Loucy (cell line): ENCODE results near the gene TOMM20.
A peak's percentile ranks its signal among the peaks of the same experiment; 100 is the strongest.

ENCODE experiments used
- H2AFZ ChIP-seq: fragments of 200-600 bp; sonication (generic); 2 replicates; pipeline ENCODE4 v1.6.0; 2016; ENCODE audit warnings: antibody characterized with exemption, mild to moderate bottlenecking, low read length, moderate library complexity
- H3F3A ChIP-seq: fragments of 200-600 bp; 2 replicates; pipeline ENCODE4 v1.6.0; 2016; ENCODE audit warnings: antibody characterized with exemption, low read depth, mild to moderate bottlenecking
- H3K27me3 ChIP-seq: fragments of 200-600 bp; sonication (generic); 2 replicates; pipeline ENCODE4 v1.6.1; 2014; ENCODE audit warnings: low read length, mild to moderate bottlenecking; ENCODE audit not compliant: insufficient read depth, poor library complexity, severe bottlenecking
- H3K36me3 ChIP-seq: fragments of 200-600 bp; sonication (generic); 2 replicates; pipeline ENCODE4 v1.6.1; 2016; ENCODE audit warnings: low read length; ENCODE audit not compliant: insufficient read depth
- H3K4me1 ChIP-seq: fragments of 200-600 bp; sonication (generic); 2 replicates; pipeline ENCODE4 v1.5.1; 2014; ENCODE audit warnings: low read length, mild to moderate bottlenecking; ENCODE audit not compliant: insufficient read depth, poor library complexity, severe bottlenecking
- H3K4me2 ChIP-seq: fragments of 200-600 bp; sonication (generic); 2 replicates; pipeline ENCODE4 v1.6.0; 2014; ENCODE audit warnings: antibody characterized with exemption, low read length, low read depth, mild to moderate bottlenecking; ENCODE audit not compliant: poor library complexity, severe bottlenecking
- H3K4me3 ChIP-seq: fragments of 200-600 bp; sonication (generic); 2 replicates; pipeline ENCODE4 v1.5.1; 2014; ENCODE audit warnings: low read length, mild to moderate bottlenecking, mixed read lengths; ENCODE audit not compliant: poor library complexity, severe bottlenecking
- H3K79me2 ChIP-seq: fragments of 200-600 bp; sonication (generic); 2 replicates; pipeline ENCODE4 v1.6.1; 2014; ENCODE audit warnings: low read length; ENCODE audit not compliant: insufficient read depth
- H3K9ac ChIP-seq: fragments of 200-600 bp; sonication (generic); 2 replicates; pipeline ENCODE4 v1.6.0; 2014; ENCODE audit warnings: mild to moderate bottlenecking, low read depth, low read length, moderate library complexity; ENCODE audit not compliant: poor library complexity, severe bottlenecking
- H3K9me2 ChIP-seq: fragments of 200-600 bp; sonication (generic); replicated peaks from 2 replicates; pipeline ENCODE4 v1.6.1; 2016; ENCODE audit warnings: low read depth, low read length, mixed read lengths
- H3K9me3 ChIP-seq: fragments of 200-600 bp; sonication (generic); 2 replicates; pipeline ENCODE4 v1.6.1; 2014; ENCODE audit warnings: mild to moderate bottlenecking, antibody characterized with exemption, low read length, low read depth; ENCODE audit not compliant: insufficient read depth
- H4K20me1 ChIP-seq: fragments of 200-600 bp; sonication (generic); 2 replicates; pipeline ENCODE4 v1.6.0; 2014; ENCODE audit warnings: antibody characterized with exemption, low read length, mild to moderate bottlenecking; ENCODE audit not compliant: insufficient read depth, poor library complexity, severe bottlenecking
- EZH2phosphoT487 ChIP-seq: fragments of 200-600 bp; IDR thresholded peaks from 2 replicates; pipeline ENCODE4 v1.6.1; 2018; ENCODE audit warnings: antibody characterized with exemption, mild to moderate bottlenecking, moderate library complexity, borderline replicate concordance
- TF ChIP-seq, protein P1 (sequence below): fragments of 200-600 bp; sonication (generic); conservative IDR thresholded peaks from 2 replicates; pipeline ENCODE4 v1.5.1; 2014; ENCODE audit warnings: mild to moderate bottlenecking, antibody characterized with exemption, low read length

Gene TOMM20

DNA sequence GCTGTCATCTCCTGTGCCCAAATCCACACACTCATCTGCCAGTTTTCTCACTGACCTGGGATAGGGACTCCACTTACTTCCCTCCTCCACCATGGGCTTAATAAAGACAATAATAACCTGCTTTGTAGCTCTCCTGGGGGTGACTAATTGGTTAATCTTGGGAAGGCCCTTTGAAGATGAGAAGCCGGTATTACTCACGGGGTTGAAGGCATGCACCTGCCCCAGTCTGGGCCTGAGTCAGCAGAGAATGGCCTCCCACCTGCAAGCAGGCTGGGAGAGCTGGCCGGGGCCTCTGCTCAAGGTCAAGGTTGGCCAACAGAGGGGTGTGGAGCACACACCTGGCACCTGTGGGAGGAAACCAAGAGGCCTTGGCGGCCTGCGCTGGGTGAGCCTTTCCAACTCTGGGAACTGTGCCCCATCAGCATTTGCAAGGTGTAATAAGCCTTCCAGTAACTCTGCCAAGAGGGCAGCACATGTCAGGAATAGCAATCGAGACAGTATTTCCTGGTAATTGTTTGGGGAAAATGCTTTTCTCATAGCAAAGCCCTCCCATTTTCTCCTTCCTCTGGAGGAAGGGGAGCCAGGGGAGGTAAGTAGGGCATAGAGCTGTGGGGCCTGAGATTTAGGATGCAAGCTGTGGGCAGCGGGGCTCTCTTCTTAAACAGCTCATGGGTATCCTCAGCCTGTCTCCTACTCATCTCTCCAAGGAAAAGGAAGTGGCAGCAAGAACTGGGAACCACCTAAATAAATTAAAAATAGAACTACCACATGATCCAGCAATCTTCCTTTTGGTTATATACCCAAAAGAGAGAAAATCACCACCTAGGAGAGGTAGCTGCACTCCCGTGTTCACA lies 49.0 kb downstream of the TOMM20 start:
- TF ChIP-seq EZH2phosphoT487 = no peak
- TF ChIP-seq, protein P1, sequence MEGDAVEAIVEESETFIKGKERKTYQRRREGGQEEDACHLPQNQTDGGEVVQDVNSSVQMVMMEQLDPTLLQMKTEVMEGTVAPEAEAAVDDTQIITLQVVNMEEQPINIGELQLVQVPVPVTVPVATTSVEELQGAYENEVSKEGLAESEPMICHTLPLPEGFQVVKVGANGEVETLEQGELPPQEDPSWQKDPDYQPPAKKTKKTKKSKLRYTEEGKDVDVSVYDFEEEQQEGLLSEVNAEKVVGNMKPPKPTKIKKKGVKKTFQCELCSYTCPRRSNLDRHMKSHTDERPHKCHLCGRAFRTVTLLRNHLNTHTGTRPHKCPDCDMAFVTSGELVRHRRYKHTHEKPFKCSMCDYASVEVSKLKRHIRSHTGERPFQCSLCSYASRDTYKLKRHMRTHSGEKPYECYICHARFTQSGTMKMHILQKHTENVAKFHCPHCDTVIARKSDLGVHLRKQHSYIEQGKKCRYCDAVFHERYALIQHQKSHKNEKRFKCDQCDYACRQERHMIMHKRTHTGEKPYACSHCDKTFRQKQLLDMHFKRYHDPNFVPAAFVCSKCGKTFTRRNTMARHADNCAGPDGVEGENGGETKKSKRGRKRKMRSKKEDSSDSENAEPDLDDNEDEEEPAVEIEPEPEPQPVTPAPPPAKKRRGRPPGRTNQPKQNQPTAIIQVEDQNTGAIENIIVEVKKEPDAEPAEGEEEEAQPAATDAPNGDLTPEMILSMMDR = no peak
- Histone ChIP-seq H2AFZ (no peak overlapping the region), H3K4me1 (peaks cover 38% of the 10 kb centered on the region), H3K9ac (peak overlapping the region; percentile 42), H3K4me3 (no peak overlapping the region), H4K20me1 (no peaks in the 10 kb centered on the region), H3K9me3 (no peaks in the 10 kb centered on the region), H3F3A (peaks cover 6% of the 10 kb centered on the region; the same call in 1 of the 2 replicates), H3K27me3 (no peaks in the 10 kb centered on the region), H3K36me3 (no peaks in the 10 kb centered on the region), H3K4me2 (no peak overlapping the region), H3K79me2 (no peaks in the 10 kb centered on the region), H3K9me2 (no peaks in the 10 kb centered on the region)

DNA sequence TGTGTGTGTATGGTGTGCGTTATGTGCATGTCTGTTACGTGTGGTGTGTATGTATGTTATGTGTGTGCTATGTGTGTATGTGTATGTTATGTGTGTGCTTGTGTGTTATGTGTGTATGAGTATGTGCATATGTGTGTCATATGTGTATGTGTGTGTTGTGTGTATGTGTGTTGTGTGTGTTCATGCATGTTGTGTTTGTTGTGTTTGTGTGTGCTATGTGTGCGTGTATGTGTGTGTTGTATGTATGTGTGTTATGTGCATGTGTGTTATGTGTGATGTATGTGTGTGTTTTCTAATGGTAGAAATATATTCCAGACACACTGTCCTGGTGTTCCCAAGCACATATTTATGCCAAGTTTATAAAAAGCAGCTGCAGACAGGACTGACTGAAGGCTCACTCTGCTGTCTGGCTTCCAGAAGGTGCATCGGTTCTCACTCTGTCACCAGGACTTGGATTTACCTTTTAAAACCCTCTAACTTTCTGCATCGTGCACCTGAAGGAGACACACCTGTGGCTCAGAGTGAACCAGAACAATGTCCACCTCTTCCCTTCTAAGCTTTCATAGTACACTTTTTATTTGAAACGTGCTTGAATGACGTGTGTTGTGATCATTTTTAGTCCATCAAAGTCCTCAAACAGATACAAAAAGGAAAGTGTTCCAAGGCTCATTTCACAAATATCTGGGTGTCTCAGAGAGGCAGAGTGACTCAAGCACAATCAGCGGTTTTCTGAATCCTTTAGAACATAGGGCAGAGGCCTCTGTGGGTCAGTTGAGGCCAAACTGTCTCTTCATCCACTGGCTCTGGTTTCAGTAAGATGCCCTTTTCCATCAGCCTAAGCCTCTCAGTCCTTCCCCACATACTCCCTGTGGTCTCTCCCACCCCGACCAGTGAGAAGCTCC lies 49.9 kb downstream of the TOMM20 start:
- Histone ChIP-seq H3K36me3 (no peaks in the 10 kb centered on the region), H3K4me1 (peaks cover 32% of the 10 kb centered on the region), H3K27me3 (no peaks in the 10 kb centered on the region), H3K4me3 (no peak overlapping the region), H3K79me2 (no peaks in the 10 kb centered on the region), H3K9ac (no peak overlapping the region), H3K4me2 (no peak overlapping the region), H3K9me2 (no peaks in the 10 kb centered on the region), H4K20me1 (no peaks in the 10 kb centered on the region), H3F3A (peaks cover 6% of the 10 kb centered on the region; the same call in 1 of the 2 replicates), H3K9me3 (no peaks in the 10 kb centered on the region), H2AFZ (no peak overlapping the region)
- TF ChIP-seq EZH2phosphoT487 = no peak
- TF ChIP-seq, protein P1 = no peak

DNA sequence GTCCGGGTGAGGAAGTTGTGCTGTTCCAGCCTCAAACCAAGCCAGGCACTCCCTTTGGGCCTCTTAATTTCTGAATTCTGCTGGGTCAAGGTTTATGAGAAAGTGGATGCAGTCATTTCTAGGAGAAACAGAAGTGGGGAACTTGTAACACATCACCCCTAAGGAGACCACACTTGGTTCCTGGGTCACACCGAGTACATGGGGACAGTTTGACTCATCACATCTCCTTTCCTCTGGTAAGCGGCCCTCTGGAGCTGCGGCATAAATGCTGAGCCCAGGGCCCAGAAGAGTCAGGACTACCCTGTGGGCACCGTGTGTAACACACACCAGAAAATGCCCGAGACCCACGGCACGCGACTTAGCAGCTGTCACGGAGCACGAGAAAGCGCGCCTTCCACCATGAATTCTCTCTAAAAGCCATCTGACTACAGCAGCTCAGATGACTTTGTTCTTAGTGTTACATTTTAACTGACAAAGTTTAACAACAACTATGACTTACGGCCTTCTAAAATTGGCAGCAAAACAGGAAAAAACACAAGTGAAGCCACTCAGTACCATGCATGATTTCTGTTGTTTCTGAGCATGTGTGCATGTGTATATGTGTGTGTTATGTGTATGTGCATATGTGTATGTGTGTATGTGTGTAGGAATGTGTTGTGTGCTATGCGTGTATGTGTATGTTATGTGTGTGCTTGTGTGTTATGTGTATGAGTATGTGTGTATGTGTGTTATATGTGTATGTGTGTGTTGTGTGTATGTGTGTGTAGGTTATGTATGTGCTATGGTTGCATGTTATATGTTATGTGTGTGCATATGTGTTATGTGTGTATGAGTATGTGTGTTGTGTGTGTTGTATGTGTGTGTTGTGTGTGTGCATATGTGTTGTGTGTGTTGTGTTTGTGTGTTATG lies 50.8 kb downstream of the TOMM20 start:
- peaks cover 25% of the 10 kb centered on the region for H3K4me1 ChIP-seq

More for the DNA sequence above, 50.8 kb downstream of the TOMM20 start:
- H3K9ac ChIP-seq = no peak overlapping the region
- no peaks in the 10 kb centered on the region for H3K9me2 ChIP-seq
- H2AFZ ChIP-seq = no peak overlapping the region; the same call in 1 of the 2 replicates
- H3K4me2 ChIP-seq = no peak overlapping the region
- no peaks in the 10 kb centered on the region for H3K79me2 ChIP-seq
- no peak for TF ChIP-seq EZH2phosphoT487
- TF ChIP-seq, protein P1 = no peak
- H3K27me3 ChIP-seq = no peaks in the 10 kb centered on the region
- no peaks in the 10 kb centered on the region for H3K36me3 ChIP-seq
- peaks cover 6% of the 10 kb centered on the region; the same call in 1 of the 2 replicates for H3F3A ChIP-seq
- H3K4me3 ChIP-seq = no peak overlapping the region
- H3K9me3 ChIP-seq = no peaks in the 10 kb centered on the region
- H4K20me1 ChIP-seq = no peaks in the 10 kb centered on the region
